ENCODE data around the gene MRPL28.

MRPL28 gene

DNA sequence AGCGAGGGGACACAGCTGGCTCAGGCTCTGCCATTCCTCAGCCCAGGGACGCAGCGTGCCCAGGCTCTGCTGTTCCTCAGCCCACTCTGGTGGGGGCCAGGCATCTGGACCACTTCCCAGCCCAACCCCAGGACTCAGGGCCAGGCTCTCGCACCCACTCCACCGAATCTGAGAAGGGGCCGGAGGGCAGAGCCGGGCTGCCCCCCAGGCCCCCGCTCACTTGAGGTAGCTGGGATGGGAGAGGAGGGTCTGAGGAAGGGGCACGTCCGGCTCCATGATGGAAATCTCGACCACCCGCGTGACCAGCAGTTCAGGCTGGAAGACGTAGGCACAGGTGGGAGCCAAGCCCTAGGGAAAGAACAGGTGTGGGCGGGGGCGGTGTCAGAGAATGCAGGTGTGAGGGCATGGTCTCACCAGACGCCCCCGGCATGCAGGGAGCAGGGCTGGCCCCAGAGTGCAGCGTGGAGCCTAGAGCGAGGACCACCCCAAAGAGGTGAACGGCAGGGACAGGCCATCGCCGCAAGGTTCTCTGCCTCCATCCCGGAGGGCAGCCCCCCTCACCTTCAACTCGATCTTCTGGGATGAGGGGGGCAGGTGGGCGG is 6.6 kb upstream of the MRPL28 start:
- in situ Hi-C loops (cut with HindIII; ENCODE audit: low pct_ligation_motif_present, low pct_unique_long_range_greater_than_20kb, low sequenced_read_pairs) = no loop called here
- DNase-seq = no peak

- DNase-seq = no peak
- in situ Hi-C loops (cut with HindIII; ENCODE audit: low pct_ligation_motif_present, low pct_unique_long_range_greater_than_20kb, low sequenced_read_pairs) = no loop called here
Measured at GRCh38 chr16:375927-376816, 5.8 kb upstream of the MRPL28 start.

DNA sequence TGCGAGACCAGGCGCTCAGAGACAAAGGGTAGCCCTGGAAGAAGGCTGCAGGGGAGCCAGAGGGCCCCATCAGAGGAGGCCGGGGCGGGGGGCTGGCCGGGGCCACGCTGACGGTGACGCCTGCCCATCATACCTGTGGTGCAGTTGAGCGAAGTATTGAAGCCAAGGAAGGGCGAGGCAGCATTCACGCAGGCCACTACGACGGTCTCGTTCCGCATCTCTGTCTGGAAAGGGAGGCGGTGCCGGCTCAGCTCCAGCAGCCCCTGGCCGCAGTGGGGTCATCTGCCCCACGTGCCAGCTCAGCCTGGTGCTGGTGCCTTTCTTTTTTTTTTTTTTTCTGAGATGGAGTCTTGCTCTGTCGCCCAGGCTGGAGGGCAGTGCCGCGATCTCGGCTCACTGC is 4.9 kb upstream of the MRPL28 start:
- in situ Hi-C loops (cut with HindIII; ENCODE audit: low pct_ligation_motif_present, low pct_unique_long_range_greater_than_20kb, low sequenced_read_pairs) = no loop called here
- no peak for DNase-seq

- in situ Hi-C loops (cut with HindIII; ENCODE audit: low pct_ligation_motif_present, low pct_unique_long_range_greater_than_20kb, low sequenced_read_pairs) = no loop called here
- no peak for DNase-seq
Measured at GRCh38 chr16:374616-374926, 4.2 kb upstream of the MRPL28 start.

DNA sequence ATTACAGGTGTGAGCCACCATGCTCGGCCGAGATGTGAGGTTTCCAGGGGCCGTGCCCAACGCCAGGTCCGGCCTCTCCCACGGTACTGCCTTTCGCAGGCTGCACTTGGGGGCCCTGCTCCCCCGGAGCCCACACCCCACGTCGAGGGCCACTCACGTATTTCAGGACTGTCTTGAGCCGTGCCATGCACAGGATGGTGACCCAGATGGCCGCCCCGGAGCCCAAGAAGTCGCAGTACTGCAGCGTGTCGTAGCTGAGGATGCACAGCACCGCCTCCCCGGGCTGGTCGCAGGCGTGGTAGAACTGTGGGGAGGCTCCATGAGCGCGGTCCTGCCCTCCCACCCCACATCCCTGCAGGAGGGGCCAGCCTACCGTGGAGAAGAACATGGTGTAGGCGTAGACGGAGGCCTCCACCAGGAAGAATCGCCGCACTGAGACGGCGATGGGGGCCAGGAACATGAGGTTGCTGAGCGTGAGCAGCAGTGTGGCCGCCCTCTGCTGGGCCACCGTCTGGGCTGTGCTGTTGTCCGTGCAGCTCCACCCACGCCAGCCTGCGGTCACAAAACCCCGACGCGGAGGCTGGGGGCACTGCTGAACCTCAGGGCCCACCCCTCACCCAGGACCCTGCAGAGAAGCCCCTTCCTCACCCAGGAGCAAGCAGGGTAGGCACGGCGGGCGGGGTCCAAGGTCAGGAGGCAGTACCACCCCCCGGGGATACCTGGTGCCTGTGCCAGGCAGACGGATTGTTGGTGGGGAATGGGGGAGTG is 3.7 kb upstream of the MRPL28 start:
- DNase-seq = no peak
- in situ Hi-C loops (cut with HindIII; ENCODE audit: low pct_ligation_motif_present, low pct_unique_long_range_greater_than_20kb, low sequenced_read_pairs) = no loop called here

DNA sequence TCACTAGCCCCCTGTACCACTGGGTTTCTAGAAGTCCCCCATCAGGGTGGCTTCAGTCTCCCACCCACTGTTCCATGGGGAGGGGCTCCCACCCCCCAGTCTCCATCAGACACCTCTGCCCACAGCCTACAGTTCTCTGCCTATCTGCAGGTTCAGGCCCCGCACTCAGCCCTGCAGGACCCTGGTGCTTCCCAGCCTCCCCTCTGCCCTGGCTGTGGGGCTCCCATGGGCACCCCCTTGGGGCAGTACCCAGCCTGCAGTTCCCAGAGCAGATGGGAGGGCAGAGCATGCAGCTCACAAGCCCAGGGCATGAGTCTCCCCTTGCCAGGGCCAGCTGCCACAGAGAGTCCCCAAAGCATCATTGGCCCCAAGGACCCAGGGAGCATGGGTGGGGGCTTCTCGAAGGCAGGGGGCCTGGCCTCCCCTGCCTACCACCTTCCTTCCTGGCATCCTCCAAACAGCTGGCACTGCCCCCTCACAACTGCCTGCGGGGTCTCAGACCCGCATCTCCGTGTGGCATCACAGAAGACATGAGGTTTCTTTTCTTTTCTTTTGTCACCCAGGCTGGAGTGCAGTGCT is 2.8 kb upstream of the MRPL28 start:
- in situ Hi-C loops (cut with HindIII; ENCODE audit: low pct_ligation_motif_present, low pct_unique_long_range_greater_than_20kb, low sequenced_read_pairs) = no loop called here
- no peak for DNase-seq

DNA sequence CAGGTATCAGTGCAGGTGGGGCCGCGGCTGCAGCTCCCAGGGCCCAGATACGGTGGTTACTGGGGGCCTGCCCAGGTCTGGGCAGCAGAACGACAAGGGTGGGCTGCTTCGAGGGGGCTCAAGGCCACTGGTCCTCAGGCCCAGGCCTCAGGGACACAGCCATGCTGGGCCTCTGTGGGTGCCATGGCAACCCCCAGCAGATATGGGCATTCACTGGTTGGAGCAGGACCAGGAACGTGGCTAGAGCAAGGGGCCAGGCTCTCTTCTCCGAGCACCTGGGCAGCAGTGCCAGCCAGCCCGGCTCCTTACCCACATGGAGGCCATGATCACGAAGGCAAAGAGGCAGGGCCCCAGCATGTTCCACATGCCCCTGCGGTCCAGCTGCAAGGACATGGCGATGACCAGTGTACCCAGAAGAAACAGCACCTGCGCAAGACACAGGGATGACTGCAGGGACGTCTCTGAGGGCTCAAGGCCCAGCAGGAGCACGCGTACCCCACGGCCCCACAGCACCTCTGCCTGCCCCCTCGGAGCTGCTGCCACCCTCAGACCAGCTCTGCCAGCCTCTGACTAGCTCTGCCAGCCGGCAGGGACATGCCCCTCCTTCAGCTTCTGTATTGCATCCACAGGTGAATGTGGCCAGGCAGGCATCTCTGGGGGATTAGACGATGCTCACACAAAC is 2.1 kb upstream of the MRPL28 start:
- in situ Hi-C loops (cut with HindIII; ENCODE audit: low pct_ligation_motif_present, low pct_unique_long_range_greater_than_20kb, low sequenced_read_pairs) = no loop called here
- no peak for DNase-seq

DNA sequence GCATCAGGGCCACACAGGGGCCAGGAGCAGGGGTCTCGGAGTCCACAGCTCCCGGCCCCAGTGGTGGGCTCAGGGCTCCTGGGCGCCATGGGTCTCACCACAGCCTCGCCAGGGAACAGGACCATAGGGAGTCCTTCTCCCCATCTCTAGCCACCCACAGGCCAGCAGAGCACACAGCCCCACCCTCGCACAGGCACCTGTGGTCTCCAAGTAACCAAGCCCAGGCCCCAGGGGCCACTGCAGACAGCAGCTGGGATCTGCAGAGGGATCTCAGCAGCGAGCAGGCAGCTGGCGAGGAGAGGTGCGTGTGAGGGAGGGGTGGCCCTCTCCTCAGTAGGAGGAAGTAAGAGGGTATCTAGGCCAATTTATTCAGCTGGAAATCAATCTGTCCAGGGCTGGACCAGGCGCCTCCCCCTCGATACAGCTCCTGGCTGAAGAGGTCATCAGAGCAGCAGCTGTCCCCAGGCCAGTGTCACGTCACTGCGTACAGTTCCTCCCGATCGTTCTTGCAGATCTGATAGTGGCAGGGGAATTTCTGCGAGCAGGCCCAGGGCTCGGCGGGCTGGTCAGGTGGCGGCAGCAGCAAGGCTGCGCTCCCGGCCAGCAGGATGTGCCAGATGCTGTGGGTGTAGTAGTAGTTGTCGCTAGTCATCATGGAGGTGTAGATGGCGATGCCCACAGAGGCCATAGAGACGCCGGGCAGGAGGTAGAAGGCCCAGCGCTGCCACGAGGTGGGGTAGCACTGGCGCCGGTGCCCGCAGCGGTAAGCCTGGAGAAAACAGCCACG is 1.4 kb upstream of the MRPL28 start:
- DNase-seq = no peak
- in situ Hi-C loops (cut with HindIII; ENCODE audit: low pct_ligation_motif_present, low pct_unique_long_range_greater_than_20kb, low sequenced_read_pairs) = no loop called here

GRCh38 chr16:370979-371514 is 709 bp upstream of the MRPL28 start:
- in situ Hi-C loops (cut with HindIII; ENCODE audit: low pct_ligation_motif_present, low pct_unique_long_range_greater_than_20kb, low sequenced_read_pairs) = no loop called here
- no peak for DNase-seq

- in situ Hi-C loops (cut with HindIII; ENCODE audit: low pct_ligation_motif_present, low pct_unique_long_range_greater_than_20kb, low sequenced_read_pairs) = no loop called here
- peak; percentile 58 for DNase-seq
Measured at GRCh38 chr16:369866-370436, 387 bp downstream of the MRPL28 start.

DNA sequence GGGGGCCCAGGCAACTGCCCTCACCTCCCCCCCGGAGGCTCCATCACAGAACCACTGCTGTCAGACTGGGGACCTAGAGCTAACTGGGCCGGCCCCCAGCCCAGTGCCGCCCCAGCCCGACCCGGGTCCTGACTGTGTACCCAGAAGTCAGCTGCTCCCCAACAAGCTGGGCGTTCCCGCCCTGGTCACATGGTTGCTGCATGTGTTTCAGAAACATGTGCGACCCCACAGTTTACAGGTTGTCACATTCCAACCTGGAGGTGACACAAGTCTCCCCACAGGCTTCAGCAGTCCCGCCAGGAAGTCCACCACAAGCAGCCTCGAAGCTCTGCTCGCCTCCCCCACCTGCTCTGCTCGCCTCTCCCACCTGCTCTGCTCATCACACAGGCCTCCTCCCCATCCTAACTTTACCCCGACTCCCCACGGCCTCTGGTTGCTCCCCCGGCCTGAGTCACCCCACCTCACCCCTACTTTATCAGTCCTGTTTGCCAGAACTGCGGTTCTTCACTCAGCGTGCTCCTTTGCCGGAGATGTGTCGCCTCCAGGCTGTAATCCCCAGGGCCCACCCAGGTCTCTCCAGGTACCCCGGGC is 968 bp downstream of the MRPL28 start:
- no peak for DNase-seq
- in situ Hi-C loops (cut with HindIII; ENCODE audit: low pct_ligation_motif_present, low pct_unique_long_range_greater_than_20kb, low sequenced_read_pairs) = no loop called here

DNA sequence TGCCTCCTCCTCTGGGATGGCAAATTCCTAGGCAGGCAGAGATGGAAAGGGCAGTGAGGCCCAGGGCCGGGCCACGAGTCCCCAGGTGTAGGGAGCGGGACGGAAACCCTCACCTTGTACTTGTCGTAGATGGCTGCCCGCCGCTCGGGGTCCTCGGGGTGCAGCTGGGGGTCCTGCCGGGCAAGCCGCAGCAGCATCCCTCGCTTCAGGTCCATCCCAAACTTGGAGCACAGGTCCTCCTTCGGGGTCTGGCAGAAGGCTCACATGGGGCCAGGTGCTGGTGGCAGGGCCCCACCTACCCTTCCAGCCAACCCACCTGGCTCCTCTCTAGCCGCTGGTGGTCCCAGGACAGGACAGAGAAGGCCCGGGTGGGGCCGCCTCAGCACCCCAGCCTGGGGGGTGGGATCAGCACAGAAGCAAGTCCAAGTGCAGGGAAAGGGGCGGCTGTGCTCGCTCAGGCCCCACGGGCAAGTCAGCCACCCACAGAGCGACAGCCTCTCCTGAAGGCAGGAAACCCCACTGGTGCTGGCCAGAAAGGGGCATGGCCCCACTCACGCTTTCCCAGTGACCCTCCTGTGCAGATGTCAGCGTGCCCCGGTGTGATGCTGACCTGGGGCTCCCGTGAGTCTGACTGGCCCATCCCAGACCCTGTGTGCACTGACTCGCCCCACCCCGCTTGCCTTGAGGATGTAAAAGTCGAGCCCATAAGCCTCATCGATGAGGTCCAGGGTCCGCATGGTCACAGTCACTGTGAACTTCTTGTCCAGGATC is 1.8 kb downstream of the MRPL28 start:
- in situ Hi-C loops (cut with HindIII; ENCODE audit: low pct_ligation_motif_present, low pct_unique_long_range_greater_than_20kb, low sequenced_read_pairs) = no loop called here

DNA sequence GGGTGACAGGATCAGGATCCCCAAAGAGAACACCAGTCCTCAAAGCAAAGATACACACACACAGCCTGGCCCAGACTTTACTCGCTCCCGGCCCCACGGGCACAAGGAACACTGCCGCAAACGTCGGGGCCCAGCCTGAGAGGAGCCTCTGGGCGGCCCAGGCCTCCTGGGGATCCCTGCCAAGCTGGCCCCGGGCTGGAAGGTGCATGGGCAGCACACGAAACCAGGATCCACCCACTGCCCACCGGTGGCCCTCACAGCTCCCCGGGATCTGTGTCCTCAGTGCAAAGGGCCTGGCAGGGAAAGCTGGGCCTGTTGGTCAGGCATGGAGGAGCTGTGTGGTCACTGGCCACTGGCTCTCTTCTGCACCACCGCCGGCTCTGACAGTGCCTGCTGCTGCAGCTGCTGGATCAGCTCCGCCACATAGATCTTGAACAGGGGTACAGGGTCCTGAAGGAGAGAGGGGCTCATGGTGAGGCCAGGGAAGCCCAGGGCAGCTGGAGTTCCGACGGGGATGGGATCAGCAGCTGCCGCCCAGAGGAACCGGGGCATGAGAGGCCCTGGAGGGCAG is 2.9 kb downstream of the MRPL28 start:
- in situ Hi-C loops (cut with HindIII; ENCODE audit: low pct_ligation_motif_present, low pct_unique_long_range_greater_than_20kb, low sequenced_read_pairs) = no loop called here
- no peak for DNase-seq

More for the DNA sequence above, 1.8 kb downstream of the MRPL28 start:
- no peak for DNase-seq

DNA sequence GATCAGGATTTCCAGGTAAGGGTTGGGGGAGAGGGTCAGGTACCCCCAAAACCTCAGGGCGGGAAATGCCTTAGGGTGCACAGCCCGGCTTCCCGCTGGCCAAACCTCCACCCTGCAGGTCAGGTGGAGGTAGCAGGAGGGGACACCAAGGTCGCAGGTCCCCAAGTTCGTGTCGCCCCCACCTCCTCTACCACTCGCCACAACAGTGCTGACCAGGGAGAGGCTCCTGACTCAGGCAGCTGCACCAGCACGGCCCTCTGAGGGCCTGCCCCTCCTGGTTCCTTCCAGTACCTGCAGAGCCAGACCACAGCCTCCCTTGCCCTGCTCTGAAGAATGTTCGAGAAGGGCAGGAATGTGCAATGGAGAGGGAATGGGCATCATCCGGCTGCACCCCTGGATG is 3.9 kb downstream of the MRPL28 start:
- no peak for DNase-seq
- in situ Hi-C loops (cut with HindIII; ENCODE audit: low pct_ligation_motif_present, low pct_unique_long_range_greater_than_20kb, low sequenced_read_pairs) = no loop called here

DNA sequence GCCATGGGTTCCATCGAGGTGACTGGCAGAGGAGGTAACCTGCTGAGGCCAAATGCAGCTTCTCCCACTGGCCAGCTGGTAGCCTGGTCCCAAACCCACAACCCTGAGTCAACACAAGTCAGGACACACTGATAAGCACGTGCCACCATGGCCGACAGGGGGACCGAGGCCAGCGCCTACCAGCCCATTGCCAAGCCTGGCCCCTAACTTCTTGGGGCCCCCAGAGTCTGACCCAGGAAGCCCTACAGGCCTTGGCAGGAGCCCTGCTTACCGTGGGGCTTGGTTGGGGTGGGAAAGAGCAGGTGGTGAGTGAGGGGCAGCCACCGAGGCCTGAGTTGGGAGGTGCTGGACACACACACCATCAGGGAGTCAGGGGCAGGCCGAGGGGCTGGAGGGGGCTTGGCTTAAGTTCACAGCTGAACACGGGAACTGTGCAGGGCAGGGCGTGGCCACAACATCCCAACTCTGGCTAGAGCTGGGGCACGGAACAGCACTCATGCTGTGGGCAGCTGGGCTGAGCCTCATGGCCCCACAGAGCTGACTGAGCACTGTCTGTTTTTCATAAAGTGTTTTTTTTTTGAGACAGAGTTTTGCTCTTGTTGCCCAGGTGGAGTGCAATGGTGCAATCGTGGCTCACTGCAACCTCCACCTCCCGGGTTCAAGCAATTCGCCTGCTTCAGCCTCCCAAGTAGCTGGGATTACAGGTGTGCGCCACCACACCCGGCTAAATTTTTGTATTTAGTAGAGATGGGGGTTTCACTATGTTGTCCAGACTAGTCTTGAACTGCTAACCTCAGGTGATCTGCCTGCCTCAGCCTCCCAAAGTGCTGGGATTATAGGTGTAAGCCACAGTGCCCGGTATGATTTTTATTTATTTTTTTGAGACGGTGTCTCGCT is 5.5 kb downstream of the MRPL28 start:
- DNase-seq = no peak
- in situ Hi-C loops (cut with HindIII; ENCODE audit: low pct_ligation_motif_present, low pct_unique_long_range_greater_than_20kb, low sequenced_read_pairs) = no loop called here

All from ACHN (cell line).